Suppressor macrophage (primary cell): ENCODE measurements around the gene CEP83.
"Not testable (repeated sequence)": the region's sequence is repeated elsewhere in the genome, so short reads cannot be mapped to it uniquely, and the experiment has no call there.

Experiments used
- DNase-seq, 4 experiments: peaks; one replicate each; pipeline ENCODE4 v3.0.0-alpha.2; 2020 to 2022

CEP83 gene

DNA sequence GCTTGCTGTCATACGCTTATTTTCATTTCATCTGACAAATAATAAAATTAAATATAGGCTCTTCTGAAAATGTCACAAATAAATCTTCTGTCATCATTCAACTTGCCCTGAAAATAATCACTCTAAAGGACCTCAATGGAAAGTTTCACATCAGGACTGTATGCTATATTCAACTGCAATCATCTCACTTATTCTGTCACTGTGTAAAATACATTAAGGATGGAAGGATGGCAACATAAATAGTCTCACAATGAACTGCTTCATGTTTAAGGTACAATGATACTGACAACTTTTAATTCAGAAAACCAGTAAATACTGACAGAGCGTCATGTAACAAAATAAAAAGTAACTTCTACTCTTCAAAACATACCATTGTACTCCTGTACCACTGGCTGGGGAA, 82.1 kb downstream of the CEP83 start:
- no peak for DNase-seq

DNA sequence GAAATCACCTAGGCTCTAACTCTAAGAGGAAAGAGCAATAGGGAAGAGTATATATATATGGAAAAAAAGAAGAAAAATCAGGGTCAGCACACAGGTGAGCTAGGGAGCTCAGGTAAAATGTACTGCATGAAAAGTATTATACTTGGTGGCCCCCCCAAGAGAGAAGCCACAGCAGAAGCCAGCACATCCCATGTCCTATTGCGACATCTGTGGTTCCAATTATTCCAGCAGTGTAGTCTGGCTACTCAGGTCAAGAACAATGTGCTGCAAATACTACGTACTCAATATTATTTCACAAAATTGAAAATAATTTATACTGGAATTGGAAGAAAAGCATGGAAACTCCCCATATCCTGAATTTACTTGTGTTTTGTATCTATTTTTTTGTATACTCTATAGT, 85.5 kb downstream of the CEP83 start:
- no peak for DNase-seq

DNA sequence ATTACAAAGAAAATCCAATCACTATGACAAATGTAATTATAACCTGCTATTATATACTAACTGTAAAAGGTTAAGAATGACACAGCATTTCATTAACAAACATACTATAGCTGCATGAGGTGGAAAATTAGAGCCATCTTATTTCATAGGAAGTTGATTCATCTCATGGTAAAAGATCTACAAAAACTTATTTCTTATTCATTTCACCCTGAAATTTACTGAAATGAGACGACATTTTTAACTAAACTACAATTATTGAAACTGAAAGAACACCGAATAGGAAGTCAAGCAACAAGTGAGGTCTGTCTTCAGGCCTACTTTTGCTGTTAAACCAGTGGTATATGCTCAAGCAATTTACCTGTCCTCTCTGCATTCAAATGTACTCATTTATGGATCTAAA, 87.2 kb downstream of the CEP83 start:
- no peak for DNase-seq

DNA sequence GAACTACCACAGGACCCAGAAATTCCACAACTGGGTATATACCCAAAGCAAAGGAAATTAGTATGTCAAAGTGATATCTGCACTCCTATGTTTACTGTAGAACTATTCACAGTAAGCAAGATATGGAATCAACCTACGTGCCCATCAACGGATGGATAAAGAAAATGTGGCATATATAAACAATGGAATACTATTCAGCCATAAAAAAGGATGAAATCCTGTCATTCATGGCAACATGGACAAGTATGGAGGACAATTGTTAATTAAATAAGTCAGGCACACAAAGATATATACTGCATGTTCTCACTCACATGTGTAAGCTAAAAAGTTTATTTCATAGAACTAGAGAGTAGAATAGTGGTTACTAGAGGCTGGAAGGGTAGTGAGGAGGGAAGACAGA, 97.0 kb downstream of the CEP83 start:
- DNase-seq: no peak

DNA sequence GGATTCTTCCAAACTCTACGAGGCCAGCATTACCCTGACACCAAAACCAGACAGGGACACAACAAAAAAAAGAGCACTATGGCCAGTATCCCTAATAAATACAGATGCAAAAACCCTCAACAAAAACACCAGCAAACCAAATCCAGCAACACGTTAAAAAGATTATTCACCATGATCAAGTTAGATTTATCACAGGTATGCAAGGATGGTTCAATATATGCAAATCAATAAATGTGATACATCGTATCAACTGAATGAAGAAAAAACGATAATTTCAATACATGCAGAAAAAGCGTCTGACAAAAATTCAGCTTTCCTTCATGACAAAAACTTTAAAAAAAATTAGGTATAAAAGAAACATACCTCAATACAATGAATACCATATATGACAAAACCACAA, 99.9 kb downstream of the CEP83 start:
- DNase-seq: no peak

DNA sequence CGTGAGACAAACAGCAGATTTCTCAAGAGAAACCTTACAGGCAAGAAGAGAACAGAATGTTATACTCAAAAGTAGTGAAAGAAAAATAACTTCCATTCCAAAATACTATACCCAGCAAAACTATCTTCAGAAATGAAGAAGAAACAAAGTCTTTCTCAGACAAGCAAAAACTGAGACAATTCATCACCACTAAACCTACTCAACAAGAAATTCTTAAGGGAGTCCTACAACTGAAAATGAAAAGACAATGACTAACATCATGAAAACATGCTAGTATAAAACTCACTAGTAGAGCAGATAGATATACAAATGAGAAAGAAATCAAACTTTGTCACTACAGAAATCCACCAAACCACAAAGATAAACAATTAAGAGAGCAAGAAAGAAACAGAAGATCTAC, 106.5 kb downstream of the CEP83 start:
- no peak for DNase-seq

DNA sequence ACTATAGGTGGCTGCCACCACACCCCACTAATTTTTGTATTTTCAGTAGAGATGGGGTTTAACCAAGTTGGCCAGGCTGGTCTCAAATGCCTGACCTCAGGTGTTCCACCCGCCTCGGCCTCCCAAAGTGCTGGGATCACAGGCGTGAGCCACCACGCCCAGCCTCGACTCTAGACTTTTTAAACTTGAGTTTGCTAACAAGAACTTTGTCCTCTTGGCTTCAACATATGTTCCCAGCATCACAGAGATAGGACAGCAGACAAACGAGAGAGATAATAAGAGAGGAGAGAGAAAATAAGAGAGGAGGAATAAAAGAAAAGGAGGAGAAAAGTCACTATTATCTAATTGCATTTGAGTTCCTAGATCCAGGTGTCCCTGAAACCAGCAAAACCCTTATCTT, 119.1 kb downstream of the CEP83 start:
- no peak for DNase-seq

DNA sequence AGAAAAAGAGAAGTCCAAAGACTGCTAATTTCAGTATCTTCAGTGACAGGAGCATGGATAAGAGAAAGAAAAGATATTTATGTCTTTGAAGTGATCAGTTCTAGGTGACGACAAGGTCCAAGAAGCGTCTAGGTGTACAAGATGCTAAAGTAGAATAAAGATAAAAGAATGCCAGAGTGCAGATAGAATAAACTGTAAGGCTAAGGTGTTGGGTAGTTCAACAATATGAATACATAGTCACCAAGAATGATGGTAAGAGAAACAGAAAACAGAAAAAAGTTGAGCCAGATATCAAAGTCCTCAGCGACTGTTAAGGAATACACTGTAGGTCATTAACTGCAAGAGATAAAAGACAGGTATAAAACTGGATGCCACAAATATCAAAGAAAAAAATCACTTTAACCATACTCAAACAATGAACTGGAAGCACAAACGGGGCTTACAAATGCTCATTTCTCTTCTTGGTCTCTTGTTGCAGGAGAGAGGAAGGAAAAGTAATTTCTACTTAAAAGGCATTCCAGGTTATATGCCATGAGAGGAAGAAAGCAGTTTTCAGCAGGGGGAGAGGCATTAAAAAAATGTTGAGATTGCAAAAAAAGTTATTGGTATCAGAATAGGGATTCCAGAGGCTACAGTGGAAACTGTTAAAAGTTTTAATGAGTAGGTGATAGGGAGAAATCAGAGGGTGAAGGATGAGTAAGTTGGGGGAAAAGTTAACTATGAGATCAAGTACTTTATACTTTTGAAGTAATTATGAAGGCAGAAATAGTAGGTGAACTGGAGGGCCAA, 121.5 kb downstream of the CEP83 start:
- DNase-seq: no peak

DNA sequence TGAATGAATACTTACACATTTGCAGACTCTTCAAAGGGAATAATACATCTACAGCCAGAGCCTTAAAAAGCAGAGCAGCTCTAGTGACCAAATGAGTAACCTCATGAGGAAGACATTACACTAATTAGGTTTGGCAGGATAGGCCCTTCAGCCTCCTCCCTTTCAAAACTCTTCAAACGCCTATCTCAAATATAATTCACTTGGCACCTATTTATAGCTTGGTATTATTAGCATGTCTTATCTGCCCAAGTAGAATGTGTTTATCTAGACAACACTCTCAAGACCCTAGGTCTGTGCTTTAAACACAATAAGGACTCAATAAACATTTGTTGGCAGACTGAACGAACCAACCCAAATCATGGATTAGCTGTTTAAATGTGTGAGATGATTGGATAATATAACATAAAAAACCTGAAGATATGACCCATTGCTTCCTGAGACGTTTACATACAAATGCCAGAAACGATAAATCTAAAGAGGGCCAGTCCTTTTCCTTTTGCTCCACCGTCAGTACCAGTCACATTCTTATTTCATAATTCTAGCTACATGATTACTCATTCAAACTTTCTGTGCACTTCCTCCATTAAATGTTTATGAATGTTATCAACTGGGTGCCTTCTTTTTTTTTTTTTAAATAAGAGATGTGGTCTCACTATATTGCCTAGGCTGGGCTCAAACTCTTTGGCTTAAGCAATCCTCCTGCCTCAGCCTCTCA, 123.3 kb downstream of the CEP83 start:
- DNase-seq: peak; percentile 17 to 67 (median 44)

DNA sequence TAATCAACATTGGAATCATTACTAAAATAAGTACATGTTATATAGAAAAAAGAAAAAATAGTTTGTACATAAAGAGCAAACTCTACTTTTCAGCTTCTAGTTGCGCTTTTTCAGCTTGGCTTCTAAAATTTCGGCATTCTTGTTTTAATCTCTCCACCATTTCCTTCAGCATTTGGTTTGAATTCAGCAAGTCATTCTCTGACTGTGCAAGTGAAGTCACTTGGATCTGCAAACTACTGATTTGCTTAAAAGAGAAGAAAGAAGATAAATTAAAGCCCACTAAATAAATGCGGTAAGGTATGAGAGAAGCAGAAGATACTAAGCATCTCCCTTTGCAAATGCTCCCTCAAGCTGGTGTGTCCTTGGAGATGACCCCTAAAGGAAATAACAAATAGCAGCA, 126.3 kb downstream of the CEP83 start:
- DNase-seq: no peak

DNA sequence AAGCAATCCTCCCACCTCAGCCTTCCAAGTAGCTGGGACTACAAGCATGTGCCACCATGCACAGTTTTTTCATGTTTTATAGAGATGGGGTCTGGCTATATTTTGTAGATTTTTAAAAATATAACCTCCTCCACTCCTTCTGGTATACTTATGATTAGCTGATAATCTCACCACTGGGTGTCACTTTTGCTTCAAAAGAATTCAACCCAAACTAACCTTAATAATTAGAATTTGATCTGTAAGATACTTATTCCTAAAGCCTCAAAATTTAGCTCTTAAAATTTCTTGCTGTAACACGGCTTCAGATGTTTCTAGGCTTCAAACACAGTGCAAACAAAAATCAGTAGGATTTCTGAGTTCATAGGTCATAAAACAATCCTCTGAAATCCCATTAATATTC, 130.3 kb downstream of the CEP83 start:
- DNase-seq: no peak

DNA sequence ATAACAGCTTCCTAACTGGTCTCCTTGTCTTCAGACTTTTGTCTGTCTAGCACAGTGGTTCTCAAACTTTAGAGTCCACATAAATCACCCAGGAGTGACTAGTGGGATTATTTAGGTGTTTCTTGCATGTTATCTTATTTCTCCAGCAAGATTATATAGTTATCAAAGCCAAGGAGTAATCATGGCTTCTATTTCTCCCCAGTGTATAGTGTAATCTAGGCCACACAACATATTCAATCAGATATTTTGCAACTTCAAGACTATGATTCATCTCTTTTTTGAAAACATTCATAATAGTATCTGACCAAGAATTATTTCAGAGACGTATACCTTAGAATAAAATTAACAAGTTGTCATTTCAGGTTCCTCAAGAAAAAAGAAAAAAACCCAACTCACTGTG, 131.9 kb downstream of the CEP83 start:
- no peak for DNase-seq

DNA sequence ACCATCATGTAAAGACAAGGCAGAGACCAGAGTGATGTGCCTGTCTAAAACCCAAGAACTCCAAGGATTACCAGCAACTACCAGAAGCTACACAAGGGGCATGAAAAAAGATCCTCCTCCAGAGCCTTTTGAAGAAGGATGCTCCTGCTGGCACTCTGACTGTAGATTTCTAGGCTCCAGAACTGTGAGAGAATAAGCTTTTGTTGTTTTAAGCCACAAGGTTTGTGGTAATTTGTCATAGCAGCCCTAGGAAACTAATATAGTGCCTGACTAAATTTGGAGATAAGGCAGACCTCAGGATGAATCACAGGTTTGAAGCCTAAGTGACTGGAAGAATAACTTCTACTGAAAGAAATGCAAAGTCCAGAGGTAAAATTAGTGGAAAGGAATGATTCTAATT, 132.9 kb downstream of the CEP83 start:
- no peak for DNase-seq

DNA sequence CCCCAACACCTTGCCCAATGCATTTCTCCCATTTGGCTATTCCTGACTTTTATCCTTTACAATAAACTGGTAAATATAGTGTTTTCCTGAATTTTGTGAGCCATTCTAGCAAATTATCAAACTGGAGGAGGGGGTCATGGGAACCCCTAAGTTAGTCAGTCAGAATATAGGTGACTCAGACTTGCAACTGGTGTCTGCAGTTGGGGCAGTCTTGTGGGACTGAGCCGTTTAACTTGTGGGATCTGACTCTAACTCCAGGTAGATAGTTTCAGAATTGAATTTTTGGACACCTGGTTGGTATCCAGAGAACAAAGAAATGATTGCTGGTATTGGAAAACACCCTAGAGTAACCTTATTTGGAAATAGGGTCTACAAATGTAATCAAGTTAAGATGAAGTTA, 133.4 kb downstream of the CEP83 start:
- DNase-seq: no peak

DNA sequence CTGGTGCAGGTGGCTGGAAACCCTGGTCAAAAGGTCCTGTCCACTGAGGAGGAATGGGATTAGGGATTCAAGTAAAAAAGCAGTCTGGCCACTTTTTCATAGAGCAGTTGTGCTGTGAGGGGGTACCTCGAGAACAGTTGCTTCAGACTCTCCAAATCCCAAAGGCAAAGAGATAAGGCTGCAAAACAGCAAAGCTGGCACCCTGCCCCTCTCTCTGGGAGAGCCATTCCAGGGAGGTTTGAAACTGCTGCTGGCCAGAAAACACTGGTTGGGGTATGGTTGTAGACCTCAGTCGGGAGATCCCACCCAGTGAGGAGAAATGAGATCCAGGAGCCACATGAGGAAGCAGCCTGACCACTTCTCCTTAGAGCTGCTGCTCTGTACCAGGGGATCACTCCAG, 137.3 kb downstream of the CEP83 start:
- no peak for DNase-seq

DNA sequence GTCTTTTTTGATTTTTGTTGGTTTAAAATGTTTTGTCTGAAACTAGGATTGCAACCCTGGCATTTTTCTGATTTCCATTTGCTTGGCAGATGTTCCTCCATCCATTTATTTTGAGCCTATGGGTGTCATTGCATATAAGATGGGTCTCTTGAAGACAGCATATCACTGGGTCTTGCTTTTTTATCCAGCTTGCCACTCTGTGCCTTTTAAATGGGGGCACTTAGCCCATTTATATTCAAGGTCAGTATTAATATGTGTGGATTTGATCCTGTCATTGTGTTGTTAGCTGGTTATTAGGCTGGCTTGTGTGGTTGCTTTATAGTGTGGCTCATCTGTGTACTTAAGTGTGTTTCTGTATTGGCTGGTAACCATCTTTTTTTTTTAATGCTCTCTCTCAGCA, 139.6 kb downstream of the CEP83 start:
- DNase-seq: no peak

DNA sequence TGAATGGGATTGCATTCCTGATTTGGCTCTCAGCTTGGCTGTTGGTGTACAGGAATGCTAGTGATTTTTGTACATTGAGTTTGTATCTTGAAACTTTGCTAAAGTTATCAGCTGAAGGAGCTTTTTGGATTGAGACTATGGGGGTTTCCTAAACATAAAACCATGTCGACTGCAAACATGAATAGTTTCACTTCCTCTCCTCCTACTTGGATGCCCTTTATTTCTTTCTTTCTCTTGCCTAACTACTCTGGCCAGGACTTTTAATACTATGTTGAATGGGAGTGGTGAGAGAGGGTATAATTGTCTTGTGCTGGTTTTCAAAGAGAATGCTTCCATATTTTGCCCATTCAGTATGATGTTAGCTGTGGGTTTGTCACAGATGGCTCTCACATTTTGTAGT, 141.5 kb downstream of the CEP83 start:
- peak; percentile 8 to 70 (median 46) for DNase-seq

DNA sequence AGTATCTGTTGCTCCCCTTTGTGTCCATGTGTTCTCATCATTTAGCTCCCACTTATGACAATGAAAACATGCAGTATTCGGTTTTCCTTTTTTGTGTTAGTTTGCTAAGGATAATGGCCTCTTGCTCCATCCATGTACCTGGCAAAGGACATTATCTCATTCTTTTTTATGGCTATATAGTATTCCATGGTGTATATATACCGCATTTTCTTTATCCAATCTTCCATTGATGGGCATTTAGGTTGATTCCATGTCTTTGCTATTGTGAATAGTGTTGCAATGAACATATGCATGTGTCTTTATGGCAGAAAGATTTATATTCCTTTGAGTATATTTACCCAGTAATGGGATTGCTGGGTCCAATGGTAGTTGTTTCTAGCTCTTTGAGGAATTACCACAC, 143.1 kb downstream of the CEP83 start:
- DNase-seq: not testable (repeated sequence)

DNA sequence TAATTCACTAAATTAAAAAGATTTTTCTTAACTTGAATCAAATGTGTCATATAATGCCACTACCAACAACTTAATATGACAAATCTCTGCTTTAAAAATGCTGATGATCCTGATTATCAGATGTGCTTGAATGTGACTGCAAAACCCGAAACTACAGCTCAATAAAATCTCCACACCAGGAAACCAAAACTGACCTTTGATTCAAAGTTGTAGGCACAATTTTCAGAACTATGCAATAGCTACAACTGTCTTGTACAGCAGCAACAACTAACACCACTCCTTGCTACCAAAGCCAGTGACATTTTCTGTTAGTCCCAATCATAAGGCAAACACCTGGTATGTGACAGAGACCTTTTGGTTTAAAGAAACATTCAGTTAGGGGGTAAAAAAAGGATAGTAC, 147.3 kb downstream of the CEP83 start:
- no peak for DNase-seq

DNA sequence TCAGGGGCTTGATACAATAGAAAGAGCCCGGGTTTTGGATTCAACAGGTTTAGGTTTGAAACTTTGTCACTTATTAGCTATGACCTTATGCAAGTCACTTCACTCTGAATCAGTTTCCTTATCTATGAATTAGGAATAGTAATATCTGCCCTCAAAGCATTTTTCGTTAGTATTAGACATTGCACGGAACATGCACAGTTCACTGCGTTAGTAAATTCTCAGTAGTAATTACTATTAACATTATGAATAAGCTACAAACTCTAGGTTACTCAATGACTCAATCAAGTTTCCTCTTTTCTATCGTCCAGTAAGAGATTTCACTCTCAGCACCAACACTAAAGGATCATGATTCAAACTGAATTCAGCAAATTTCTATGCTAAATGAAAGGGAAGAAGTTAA, 150.3 kb downstream of the CEP83 start:
- peak in 2 of 4 experiments; percentile 32 to 41 for DNase-seq

DNA sequence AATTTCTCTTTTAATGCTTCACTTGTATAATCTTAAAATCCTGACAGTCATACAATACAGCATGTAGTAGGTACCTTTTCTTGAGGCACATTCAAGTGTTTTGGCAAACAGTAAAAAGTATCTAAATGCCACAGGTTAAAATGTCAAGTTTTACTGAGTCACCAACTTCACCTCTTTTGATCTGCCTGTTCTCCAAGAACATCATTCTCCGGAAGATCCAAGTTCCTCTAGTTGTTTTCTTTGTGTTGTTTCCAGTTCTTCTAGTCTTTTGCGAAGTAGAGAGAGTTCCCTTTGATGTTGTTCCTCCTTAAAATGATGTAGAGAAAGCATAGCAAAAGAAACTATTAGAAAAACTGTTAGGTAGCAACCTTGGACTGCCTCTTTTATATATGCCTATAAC, 151.1 kb downstream of the CEP83 start:
- DNase-seq: no peak

DNA sequence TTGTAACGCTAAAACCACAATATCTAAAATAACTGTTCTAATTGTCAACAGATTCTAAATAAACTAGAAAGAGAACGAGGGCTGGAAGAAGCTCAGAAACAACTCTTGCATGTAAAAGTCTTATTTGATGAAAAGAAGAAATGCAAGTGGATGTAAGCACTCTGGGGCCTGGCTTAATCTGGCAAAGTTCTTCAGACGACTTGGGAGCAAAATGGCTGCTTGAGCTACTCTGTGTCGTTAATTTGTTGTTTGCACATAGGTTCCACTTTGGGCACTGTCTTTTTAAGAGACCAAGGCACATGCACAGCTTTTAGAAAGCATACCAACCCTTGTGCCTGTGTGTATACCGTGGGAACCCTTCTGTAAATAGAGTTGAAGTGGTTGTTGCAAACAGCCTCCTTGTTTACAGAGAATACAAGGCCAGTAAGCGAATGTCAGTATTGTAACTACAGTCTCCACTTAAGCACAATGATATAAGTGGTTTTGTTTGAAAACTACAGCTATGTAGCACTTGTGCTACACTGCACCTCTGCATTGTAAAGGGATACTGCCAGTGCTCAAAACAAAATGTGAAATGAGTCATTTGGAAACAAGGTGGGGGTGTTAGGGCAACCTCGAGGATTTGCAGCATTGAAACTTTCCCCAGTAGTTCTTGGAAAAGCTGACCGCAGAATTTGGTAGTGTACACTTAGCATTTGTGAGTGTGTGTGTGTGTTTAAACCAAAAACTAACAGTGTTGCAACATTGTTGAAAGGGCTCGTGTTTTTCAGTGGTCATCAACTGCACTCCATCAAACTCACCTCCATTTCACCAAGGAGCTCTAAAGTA, 154.3 kb downstream of the CEP83 start:
- DNase-seq: no peak

DNA sequence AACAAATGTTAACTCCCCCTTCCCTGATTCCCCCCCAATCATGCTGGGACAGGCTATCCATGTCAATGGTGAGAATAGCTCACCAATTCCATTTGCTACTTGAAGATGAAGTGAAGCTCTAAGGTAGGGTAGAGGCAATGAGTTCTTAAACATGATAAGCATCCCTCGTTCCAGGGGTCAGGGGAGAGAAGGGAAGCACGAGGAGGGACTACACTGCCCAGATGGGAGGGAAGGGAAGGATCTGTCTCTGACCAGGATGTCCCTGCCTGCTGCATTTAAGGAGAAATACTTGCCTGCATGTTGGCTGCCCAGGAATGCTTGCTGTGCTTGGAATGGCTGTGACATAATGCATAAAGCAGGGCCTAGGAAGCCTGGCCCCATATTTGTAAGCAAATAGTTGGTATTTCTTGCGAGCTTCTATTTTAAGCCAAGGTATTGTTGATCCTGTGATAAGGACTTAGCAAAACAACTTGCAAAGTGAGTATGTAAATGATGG, 155.1 kb downstream of the CEP83 start:
- DNase-seq: no peak
